Hepatocyte (in vitro differentiated cells): Measurements from ENCODE around the gene BIK.

ENCODE experiments used
- CTCF ChIP-seq: fragments of 200-600 bp; sonication (generic); IDR thresholded peaks from 2 replicates; pipeline ENCODE4 v1.5.1; 2016; ENCODE audit warnings: antibody characterized with exemption, mild to moderate bottlenecking; ENCODE audit not compliant: poor library complexity
- EZH2 ChIP-seq: fragments of 200-600 bp; sonication (generic); IDR thresholded peaks from 2 replicates; pipeline ENCODE4 v1.6.1; 2016; ENCODE audit warnings: antibody characterized with exemption, mild to moderate bottlenecking, borderline replicate concordance
- EZH2phosphoT487 ChIP-seq: fragments of 200-600 bp; sonication (generic); IDR thresholded peaks from one replicate; pipeline ENCODE4 v1.6.1; 2018; ENCODE audit warnings: antibody characterized with exemption, mild to moderate bottlenecking, low read depth, moderate library complexity; ENCODE audit not compliant: unreplicated experiment, severe bottlenecking

GRCh38 chr22:43173976-43174720 is 63.6 kb downstream of the BIK start:
- TF ChIP-seq CTCF = no peak
- TF ChIP-seq EZH2 = no peak
- no peak for TF ChIP-seq EZH2phosphoT487
